GM15510 (cell line): ENCODE measurements around the gene CFAP100.

ENCODE experiments used
- POLR2A ChIP-seq: IDR thresholded peaks from 3 replicates; pipeline ENCODE4 v1.6.1; 2011; ENCODE audit warnings: borderline replicate concordance; ENCODE audit not compliant: insufficient read length; ENCODE audit errors: extremely low read depth

CFAP100 gene

DNA sequence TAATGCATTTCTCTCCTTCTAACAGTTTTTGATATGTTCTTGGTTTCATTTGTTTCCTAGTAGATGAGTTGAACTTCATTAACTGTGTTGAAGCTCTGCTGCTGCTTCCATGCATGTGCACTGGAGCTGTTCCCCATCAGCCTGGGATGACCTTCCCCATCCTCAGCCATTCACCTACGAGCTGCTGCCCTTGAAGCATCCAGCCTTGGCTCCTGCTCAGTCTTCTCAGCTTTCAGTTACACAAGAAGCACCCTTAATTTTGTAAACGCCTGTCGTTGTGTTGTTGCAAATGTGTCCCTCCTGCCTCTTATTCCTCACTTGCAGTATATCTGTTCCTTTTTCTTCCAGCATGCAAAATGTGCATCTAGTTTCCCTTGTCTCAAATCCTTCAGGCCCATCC lies 89.4 kb downstream of the CFAP100 start:
- TF ChIP-seq POLR2A = no peak

DNA sequence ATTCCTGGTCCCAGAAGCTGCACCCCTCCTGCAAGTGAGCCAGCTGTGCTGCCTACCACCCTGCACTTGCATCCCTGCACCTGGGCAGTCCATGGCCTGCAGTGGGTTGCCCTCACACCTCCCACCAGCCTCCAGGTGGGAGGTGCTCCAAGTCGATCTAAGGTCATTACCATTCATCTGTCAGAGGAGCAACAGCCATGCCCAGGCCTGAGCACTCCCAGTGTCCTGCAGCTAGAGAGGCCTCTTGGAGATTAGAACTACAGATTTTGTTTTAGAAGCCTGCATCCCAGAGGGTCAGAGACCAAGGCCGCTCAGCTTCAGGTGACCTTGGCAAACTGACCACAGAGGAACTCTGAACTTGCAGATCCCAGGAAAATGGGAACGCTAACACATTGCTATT lies 90.0 kb downstream of the CFAP100 start:
- no peak for TF ChIP-seq POLR2A

DNA sequence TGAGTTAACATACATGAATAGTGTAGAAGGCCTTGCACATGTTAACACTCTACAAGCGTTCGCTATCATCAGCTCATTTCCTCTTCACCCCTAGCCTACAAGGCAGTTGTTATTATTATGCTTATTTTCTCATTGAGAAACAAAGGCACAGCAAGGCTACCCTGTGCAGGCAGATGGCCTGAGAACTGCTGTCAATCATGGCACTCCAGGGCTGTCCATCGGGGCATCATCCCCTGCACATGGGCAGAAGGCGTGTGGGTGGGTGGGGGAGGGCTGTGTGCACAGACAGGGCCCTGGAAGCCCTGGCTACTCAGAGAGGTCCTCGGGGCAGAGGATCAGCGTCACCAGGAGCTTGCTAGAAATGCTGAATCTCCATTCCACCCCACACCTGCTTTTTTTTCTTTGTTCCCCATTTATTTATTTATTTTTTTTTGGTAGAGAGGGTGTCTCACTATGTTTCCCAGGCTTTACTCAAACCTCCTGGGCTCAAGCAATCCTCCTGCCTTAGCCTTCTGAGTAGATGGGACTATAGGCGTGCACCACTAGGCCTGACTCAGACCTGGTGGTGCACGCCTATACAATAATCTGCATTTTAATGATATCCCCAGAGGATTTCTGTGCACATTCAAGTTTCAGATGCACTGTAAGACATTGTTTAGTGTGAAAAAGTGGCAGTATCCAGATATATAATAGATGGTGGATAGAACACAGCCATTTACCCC lies 90.6 kb downstream of the CFAP100 start:
- TF ChIP-seq POLR2A = no peak

DNA sequence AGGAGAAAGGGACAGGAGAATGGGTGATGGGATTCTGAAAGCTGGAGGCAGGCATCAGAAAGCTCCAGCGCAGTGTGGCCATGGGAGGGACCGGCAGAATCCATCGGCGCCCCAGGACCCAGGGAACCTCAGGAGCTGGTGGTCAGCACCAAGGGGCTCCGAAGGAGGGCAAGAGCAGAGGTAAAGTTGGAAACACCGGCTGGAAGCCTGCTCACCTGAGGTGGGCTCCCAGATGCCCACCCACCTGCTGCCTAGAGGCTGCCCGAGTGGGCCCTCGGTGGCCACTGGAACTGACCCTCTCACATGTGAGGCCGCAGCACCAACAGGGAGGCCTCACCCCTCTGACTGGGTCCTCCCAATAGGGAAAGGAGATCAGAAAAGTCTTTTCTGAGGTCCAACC lies 91.2 kb downstream of the CFAP100 start:
- TF ChIP-seq POLR2A = no peak
